Mesenchymal stem cell (in vitro differentiated cells and primary cell): ENCODE results near the gene SEPTIN12. TPM values are rescaled to one million over a fixed set of nuclear protein-coding genes. Genes with fewer than 3 reads are reported as not detected.

Experiments used
- small RNA-seq: library from polyadenylated mRNA; stranded (forward); fragments of <200 nt; extraction: miRNeasy Mini kit (QIAGEN cat#:217004); gene quantifications from one replicate; pipeline ENCODE3, GENCODE V24; 2013; ENCODE audit warnings: low read depth

Gene SEPTIN12

Small RNA genes lying within 50 kb of the gene (small RNA-seq; reads per million reads assigned to genes)
- not detected for gene RF00017
